ENCODE results near the gene ACP1. TPM values are rescaled to one million over a fixed set of nuclear protein-coding genes. Genes with fewer than 3 reads are reported as not detected.

Gene ACP1
- total and polyA plus RNA-seq, 10 donors: 58.1 to 103 (median 72.9) TPM

DNA sequence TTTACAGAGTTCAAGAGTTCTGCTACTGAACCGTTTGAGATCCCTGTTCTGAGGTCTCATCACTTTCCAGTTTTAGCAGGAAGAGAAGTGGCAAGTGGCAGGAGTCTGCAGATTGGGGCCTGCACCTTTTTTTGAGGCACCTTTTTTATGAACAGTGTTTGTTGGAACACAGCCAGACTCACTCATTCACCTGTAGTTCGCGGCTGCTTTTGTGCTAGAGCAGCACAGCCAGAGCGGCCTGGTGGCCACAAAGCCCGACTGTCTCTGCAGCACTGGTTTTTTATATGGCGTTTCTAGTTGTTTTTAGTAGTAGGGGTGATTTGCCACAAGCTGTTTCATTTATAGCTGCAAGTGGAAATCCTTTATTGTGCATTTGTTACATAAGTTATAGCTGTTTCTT, 8.6 kb downstream of the ACP1 start:
- H3K9me3 ChIP-seq: no peaks in the 10 kb centered on the region
- intact Hi-C loops (cut with DNase I; ENCODE audit: low total_unique reads): no loop called here
- H3K27ac ChIP-seq: no peak overlapping the region
- H3K4me3 ChIP-seq: no peak overlapping the region
- no peak for DNase-seq
- WGBS, 5 donors: 62 to 79% (median 70%) methylated on average over 6 of the region's 6 CpGs
- H3K4me1 ChIP-seq: peaks cover 0 to 69% (median 31%) of the 10 kb centered on the region in 6 donors
- H3K36me3 ChIP-seq: peaks cover 0 to 87% (median 51%) of the 10 kb centered on the region in 6 donors
- no peaks in the 10 kb centered on the region for H3K27me3 ChIP-seq (replicated peaks in 1 of 7)
- TF ChIP-seq POLR2A (IDR thresholded peaks at IDR 0.05) (no peak), CTCF (IDR thresholded peaks at IDR 0.05 in 8 of 11, conservative IDR thresholded peaks at IDR 0.05 in 3 of 11) (no peak), POLR2AphosphoS5 (IDR thresholded peaks at IDR 0.05) (no peak)

DNA sequence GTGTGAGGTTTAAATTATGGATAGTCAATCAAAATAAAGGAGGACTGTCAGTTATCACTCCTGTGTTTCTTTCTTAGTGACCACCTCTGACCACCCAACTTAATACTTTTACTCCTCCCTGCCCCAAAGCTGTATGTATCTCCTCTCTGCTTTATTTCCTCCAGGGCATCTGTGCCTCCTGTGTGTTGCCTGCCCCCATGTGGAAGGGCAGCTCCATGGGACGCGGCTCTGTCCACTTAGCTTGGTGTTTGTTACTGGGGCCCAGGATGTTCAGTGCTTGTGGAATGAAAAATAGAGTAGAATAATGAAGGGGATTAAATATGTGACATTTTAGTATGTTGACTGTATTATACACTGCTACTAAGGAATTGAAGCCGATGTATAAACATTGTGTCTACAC, 9.8 kb downstream of the ACP1 start:
- H3K27ac ChIP-seq: no peak overlapping the region
- peaks cover 0 to 98% (median 61%) of the 10 kb centered on the region in 6 donors for H3K36me3 ChIP-seq
- WGBS, 5 donors: 94 to 98% (median 97%) methylated on average over 3 of the region's 3 CpGs
- no peaks in the 10 kb centered on the region for H3K9me3 ChIP-seq
- H3K4me1 ChIP-seq: peaks cover 0 to 57% (median 23%) of the 10 kb centered on the region in 6 donors
- TF ChIP-seq CTCF (IDR thresholded peaks at IDR 0.05 in 8 of 11, conservative IDR thresholded peaks at IDR 0.05 in 3 of 11) (no peak), POLR2A (IDR thresholded peaks at IDR 0.05) (no peak), POLR2AphosphoS5 (IDR thresholded peaks at IDR 0.05) (no peak)
- DNase-seq: no peak
- no peak overlapping the region for H3K4me3 ChIP-seq
- intact Hi-C loops (cut with DNase I; ENCODE audit: low total_unique reads): no loop called here
- no peaks in the 10 kb centered on the region for H3K27me3 ChIP-seq (replicated peaks in 1 of 7)

- no peak overlapping the region for H3K4me3 ChIP-seq
- H3K27me3 ChIP-seq (replicated peaks in 1 of 7): no peaks in the 10 kb centered on the region
- H3K36me3 ChIP-seq: peaks cover 0 to 100% (median 71%) of the 10 kb centered on the region in 6 donors
- no peaks in the 10 kb centered on the region for H3K9me3 ChIP-seq
- H3K27ac ChIP-seq: no peak overlapping the region
- TF ChIP-seq POLR2AphosphoS5 (IDR thresholded peaks at IDR 0.05) (no peak), CTCF (IDR thresholded peaks at IDR 0.05 in 8 of 11, conservative IDR thresholded peaks at IDR 0.05 in 3 of 11) (no peak), POLR2A (IDR thresholded peaks at IDR 0.05) (no peak)
- H3K4me1 ChIP-seq: peaks cover 0 to 48% (median 16%) of the 10 kb centered on the region in 6 donors
- DNase-seq: no peak
- WGBS, 5 donors: 66 to 76% (median 73%) methylated on average over 6 of the region's 6 CpGs
- intact Hi-C loops (cut with DNase I; ENCODE audit: low total_unique reads): no loop called here
Measured at GRCh38 chr2:275466-275865, 10.7 kb downstream of the ACP1 start.

GRCh38 chr2:278312-278926, 13.7 kb downstream of the ACP1 start:
- no peak for DNase-seq
- H3K4me3 ChIP-seq: no peak overlapping the region
- intact Hi-C loops (cut with DNase I; ENCODE audit: low total_unique reads): no loop called here
- H3K4me1 ChIP-seq: peaks cover 0 to 27% (median 11%) of the 10 kb centered on the region in 6 donors
- TF ChIP-seq POLR2AphosphoS5 (IDR thresholded peaks at IDR 0.05): peak in 1 of 3 donors; percentile 9
- TF ChIP-seq CTCF (IDR thresholded peaks at IDR 0.05 in 8 of 11, conservative IDR thresholded peaks at IDR 0.05 in 3 of 11): no peak
- WGBS, 5 donors: 76 to 86% (median 80%) methylated on average over 2 of the region's 2 CpGs
- H3K27ac ChIP-seq: no peak overlapping the region
- no peaks in the 10 kb centered on the region for H3K9me3 ChIP-seq
- H3K27me3 ChIP-seq (replicated peaks in 1 of 7): no peaks in the 10 kb centered on the region
- peaks cover 0 to 100% (median 73%) of the 10 kb centered on the region in 6 donors for H3K36me3 ChIP-seq
